ENCODE results near the gene WFDC10B. TPM values are rescaled to one million over a fixed set of nuclear protein-coding genes. Genes with fewer than 3 reads are reported as not detected.

Gene WFDC10B
- total RNA-seq, 1 experiment from 2014 or later, result 0.42 TPM

DNA sequence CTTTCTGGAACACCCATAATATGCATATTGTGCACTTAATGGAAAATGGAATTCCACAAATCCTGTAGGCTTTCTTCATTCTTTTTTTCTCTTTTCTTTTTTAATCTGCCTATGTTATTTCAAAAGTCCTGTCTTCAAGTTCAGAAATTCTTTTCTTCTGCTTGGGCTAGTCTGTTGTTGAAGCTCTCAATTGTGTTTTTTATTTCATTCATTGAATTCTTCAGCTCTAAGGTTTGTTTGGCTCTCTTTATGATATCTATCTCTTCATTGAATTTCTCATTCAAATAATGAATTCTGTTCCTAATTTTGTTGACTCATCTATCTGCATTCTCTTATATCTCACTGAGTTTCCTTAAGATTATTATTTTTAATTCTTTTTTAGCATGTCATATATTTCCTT, 27.4 kb upstream of the WFDC10B start:
- Mint-ChIP-seq H3K9me3 (peaks cover 74% of the 10 kb centered on the region), H3K4me3 (no peak overlapping the region), H3K27me3 (ENCODE audit: low read depth) (no peaks in the 10 kb centered on the region; the same call in none of the 2 replicates), H3K36me3 (peaks cover 65% of the 10 kb centered on the region), H3K4me1 (no peaks in the 10 kb centered on the region), H3K27ac (no peak overlapping the region)
- ChIA-PET CTCF (no interaction called here), POLR2A (no interaction called here)
- ATAC-seq (no peak), DNase-seq (ENCODE audit: low spot score) (no peak)
- TF ChIP-seq TP53 (CRISPR knock-in tag; IDR thresholded peaks at IDR 0.05), result no peak
- TF ChIP-seq FOXJ3 (CRISPR knock-in tag; IDR thresholded peaks at IDR 0.05; ENCODE audit: borderline replicate concordance), result no peak
- no peak for TF ChIP-seq ZNF416 (CRISPR knock-in tag; IDR thresholded peaks at IDR 0.05)
- TF ChIP-seq, protein P1, sequence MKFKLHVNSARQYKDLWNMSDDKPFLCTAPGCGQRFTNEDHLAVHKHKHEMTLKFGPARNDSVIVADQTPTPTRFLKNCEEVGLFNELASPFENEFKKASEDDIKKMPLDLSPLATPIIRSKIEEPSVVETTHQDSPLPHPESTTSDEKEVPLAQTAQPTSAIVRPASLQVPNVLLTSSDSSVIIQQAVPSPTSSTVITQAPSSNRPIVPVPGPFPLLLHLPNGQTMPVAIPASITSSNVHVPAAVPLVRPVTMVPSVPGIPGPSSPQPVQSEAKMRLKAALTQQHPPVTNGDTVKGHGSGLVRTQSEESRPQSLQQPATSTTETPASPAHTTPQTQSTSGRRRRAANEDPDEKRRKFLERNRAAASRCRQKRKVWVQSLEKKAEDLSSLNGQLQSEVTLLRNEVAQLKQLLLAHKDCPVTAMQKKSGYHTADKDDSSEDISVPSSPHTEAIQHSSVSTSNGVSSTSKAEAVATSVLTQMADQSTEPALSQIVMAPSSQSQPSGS (CRISPR knock-in tag; IDR thresholded peaks at IDR 0.05; ENCODE audit: borderline replicate concordance, low read depth), result no peak
- TF ChIP-seq ZNF263 (CRISPR knock-in tag; IDR thresholded peaks at IDR 0.05; ENCODE audit: low read depth), result no peak
- no peak for TF ChIP-seq NR2C2 (CRISPR knock-in tag; IDR thresholded peaks at IDR 0.05)
- TF ChIP-seq, protein P2, sequence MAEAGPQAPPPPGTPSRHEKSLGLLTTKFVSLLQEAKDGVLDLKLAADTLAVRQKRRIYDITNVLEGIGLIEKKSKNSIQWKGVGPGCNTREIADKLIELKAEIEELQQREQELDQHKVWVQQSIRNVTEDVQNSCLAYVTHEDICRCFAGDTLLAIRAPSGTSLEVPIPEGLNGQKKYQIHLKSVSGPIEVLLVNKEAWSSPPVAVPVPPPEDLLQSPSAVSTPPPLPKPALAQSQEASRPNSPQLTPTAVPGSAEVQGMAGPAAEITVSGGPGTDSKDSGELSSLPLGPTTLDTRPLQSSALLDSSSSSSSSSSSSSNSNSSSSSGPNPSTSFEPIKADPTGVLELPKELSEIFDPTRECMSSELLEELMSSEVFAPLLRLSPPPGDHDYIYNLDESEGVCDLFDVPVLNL (CRISPR knock-in tag; IDR thresholded peaks at IDR 0.05; ENCODE audit: borderline replicate concordance, low read depth), result no peak
- TF ChIP-seq, protein P3, sequence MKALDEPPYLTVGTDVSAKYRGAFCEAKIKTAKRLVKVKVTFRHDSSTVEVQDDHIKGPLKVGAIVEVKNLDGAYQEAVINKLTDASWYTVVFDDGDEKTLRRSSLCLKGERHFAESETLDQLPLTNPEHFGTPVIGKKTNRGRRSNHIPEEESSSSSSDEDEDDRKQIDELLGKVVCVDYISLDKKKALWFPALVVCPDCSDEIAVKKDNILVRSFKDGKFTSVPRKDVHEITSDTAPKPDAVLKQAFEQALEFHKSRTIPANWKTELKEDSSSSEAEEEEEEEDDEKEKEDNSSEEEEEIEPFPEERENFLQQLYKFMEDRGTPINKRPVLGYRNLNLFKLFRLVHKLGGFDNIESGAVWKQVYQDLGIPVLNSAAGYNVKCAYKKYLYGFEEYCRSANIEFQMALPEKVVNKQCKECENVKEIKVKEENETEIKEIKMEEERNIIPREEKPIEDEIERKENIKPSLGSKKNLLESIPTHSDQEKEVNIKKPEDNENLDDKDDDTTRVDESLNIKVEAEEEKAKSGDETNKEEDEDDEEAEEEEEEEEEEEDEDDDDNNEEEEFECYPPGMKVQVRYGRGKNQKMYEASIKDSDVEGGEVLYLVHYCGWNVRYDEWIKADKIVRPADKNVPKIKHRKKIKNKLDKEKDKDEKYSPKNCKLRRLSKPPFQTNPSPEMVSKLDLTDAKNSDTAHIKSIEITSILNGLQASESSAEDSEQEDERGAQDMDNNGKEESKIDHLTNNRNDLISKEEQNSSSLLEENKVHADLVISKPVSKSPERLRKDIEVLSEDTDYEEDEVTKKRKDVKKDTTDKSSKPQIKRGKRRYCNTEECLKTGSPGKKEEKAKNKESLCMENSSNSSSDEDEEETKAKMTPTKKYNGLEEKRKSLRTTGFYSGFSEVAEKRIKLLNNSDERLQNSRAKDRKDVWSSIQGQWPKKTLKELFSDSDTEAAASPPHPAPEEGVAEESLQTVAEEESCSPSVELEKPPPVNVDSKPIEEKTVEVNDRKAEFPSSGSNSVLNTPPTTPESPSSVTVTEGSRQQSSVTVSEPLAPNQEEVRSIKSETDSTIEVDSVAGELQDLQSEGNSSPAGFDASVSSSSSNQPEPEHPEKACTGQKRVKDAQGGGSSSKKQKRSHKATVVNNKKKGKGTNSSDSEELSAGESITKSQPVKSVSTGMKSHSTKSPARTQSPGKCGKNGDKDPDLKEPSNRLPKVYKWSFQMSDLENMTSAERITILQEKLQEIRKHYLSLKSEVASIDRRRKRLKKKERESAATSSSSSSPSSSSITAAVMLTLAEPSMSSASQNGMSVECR (CRISPR knock-in tag; IDR thresholded peaks at IDR 0.05; ENCODE audit: borderline replicate concordance), result no peak
- TF ChIP-seq, protein P4, sequence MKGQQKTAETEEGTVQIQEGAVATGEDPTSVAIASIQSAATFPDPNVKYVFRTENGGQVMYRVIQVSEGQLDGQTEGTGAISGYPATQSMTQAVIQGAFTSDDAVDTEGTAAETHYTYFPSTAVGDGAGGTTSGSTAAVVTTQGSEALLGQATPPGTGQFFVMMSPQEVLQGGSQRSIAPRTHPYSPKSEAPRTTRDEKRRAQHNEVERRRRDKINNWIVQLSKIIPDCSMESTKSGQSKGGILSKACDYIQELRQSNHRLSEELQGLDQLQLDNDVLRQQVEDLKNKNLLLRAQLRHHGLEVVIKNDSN (CRISPR knock-in tag; IDR thresholded peaks at IDR 0.05), result no peak
- TF ChIP-seq, protein P5, sequence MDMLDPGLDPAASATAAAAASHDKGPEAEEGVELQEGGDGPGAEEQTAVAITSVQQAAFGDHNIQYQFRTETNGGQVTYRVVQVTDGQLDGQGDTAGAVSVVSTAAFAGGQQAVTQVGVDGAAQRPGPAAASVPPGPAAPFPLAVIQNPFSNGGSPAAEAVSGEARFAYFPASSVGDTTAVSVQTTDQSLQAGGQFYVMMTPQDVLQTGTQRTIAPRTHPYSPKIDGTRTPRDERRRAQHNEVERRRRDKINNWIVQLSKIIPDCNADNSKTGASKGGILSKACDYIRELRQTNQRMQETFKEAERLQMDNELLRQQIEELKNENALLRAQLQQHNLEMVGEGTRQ (CRISPR knock-in tag; IDR thresholded peaks at IDR 0.05), result no peak
- TF ChIP-seq, protein P6, sequence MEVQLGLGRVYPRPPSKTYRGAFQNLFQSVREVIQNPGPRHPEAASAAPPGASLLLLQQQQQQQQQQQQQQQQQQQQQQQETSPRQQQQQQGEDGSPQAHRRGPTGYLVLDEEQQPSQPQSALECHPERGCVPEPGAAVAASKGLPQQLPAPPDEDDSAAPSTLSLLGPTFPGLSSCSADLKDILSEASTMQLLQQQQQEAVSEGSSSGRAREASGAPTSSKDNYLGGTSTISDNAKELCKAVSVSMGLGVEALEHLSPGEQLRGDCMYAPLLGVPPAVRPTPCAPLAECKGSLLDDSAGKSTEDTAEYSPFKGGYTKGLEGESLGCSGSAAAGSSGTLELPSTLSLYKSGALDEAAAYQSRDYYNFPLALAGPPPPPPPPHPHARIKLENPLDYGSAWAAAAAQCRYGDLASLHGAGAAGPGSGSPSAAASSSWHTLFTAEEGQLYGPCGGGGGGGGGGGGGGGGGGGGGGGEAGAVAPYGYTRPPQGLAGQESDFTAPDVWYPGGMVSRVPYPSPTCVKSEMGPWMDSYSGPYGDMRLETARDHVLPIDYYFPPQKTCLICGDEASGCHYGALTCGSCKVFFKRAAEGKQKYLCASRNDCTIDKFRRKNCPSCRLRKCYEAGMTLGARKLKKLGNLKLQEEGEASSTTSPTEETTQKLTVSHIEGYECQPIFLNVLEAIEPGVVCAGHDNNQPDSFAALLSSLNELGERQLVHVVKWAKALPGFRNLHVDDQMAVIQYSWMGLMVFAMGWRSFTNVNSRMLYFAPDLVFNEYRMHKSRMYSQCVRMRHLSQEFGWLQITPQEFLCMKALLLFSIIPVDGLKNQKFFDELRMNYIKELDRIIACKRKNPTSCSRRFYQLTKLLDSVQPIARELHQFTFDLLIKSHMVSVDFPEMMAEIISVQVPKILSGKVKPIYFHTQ (CRISPR knock-in tag; IDR thresholded peaks at IDR 0.05), result no peak
- no peak for TF ChIP-seq ZNF396 (CRISPR knock-in tag; IDR thresholded peaks at IDR 0.05; ENCODE audit: borderline replicate concordance)
- TF ChIP-seq, protein P7, sequence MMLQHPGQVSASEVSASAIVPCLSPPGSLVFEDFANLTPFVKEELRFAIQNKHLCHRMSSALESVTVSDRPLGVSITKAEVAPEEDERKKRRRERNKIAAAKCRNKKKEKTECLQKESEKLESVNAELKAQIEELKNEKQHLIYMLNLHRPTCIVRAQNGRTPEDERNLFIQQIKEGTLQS (CRISPR knock-in tag; conservative IDR thresholded peaks at IDR 0.05), result no peak
- no peak for TF ChIP-seq CBFB (CRISPR knock-in tag; IDR thresholded peaks at IDR 0.05; ENCODE audit: low read depth)
- no peak for TF ChIP-seq NFE2L1 (CRISPR knock-in tag; IDR thresholded peaks at IDR 0.05)
- TF ChIP-seq IRF2 (CRISPR knock-in tag; IDR thresholded peaks at IDR 0.05; ENCODE audit: borderline replicate concordance, low read depth), result no peak
- no peak for TF ChIP-seq SMAD3 (CRISPR knock-in tag; IDR thresholded peaks at IDR 0.05; ENCODE audit: borderline replicate concordance)
- TF ChIP-seq, protein P8, sequence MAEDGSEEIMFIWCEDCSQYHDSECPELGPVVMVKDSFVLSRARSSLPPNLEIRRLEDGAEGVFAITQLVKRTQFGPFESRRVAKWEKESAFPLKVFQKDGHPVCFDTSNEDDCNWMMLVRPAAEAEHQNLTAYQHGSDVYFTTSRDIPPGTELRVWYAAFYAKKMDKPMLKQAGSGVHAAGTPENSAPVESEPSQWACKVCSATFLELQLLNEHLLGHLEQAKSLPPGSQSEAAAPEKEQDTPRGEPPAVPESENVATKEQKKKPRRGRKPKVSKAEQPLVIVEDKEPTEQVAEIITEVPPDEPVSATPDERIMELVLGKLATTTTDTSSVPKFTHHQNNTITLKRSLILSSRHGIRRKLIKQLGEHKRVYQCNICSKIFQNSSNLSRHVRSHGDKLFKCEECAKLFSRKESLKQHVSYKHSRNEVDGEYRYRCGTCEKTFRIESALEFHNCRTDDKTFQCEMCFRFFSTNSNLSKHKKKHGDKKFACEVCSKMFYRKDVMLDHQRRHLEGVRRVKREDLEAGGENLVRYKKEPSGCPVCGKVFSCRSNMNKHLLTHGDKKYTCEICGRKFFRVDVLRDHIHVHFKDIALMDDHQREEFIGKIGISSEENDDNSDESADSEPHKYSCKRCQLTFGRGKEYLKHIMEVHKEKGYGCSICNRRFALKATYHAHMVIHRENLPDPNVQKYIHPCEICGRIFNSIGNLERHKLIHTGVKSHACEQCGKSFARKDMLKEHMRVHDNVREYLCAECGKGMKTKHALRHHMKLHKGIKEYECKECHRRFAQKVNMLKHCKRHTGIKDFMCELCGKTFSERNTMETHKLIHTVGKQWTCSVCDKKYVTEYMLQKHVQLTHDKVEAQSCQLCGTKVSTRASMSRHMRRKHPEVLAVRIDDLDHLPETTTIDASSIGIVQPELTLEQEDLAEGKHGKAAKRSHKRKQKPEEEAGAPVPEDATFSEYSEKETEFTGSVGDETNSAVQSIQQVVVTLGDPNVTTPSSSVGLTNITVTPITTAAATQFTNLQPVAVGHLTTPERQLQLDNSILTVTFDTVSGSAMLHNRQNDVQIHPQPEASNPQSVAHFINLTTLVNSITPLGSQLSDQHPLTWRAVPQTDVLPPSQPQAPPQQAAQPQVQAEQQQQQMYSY (CRISPR knock-in tag; IDR thresholded peaks at IDR 0.05), result no peak

All from WTC11 (cell line).